NCI-H1105 (cell line): Measurements from ENCODE around the gene NTM.

ENCODE experiments used
- DNase-seq: peaks from one replicate; lab custom pipeline; 2025; lab: John Stamatoyannopoulos, UW

The NTM gene

GRCh38 chr11:131739243-131739882 is 368.9 kb downstream of the NTM start:
- DNase-seq = no peak

- no peak for DNase-seq
Measured at GRCh38 chr11:131744847-131745246, 374.4 kb downstream of the NTM start.

GRCh38 chr11:131745405-131745804 is 375.0 kb downstream of the NTM start:
- DNase-seq = no peak

- no peak for DNase-seq
Measured at GRCh38 chr11:131746201-131746600, 375.8 kb downstream of the NTM start.

- peak; percentile 72 for DNase-seq
Measured at GRCh38 chr11:131748151-131749050, 378.0 kb downstream of the NTM start.

- no peak for DNase-seq
Measured at GRCh38 chr11:131749101-131749500, 378.7 kb downstream of the NTM start.

- no peak for DNase-seq
Measured at GRCh38 chr11:131750152-131750551, 379.7 kb downstream of the NTM start.

- no peak for DNase-seq
Measured at GRCh38 chr11:131750692-131751091, 380.3 kb downstream of the NTM start.

GRCh38 chr11:131754671-131755070 is 384.3 kb downstream of the NTM start:
- no peak for DNase-seq

- no peak for DNase-seq
Measured at GRCh38 chr11:131756479-131757110, 386.2 kb downstream of the NTM start.

- DNase-seq = no peak
Measured at GRCh38 chr11:131758726-131759125, 388.3 kb downstream of the NTM start.

GRCh38 chr11:131759140-131759539 is 388.7 kb downstream of the NTM start:
- DNase-seq = no peak

GRCh38 chr11:131760091-131761061 is 390.0 kb downstream of the NTM start:
- DNase-seq = no peak

- DNase-seq = no peak
Measured at GRCh38 chr11:131762346-131763110, 392.1 kb downstream of the NTM start.

GRCh38 chr11:131763193-131763890 is 392.9 kb downstream of the NTM start:
- no peak for DNase-seq

- no peak for DNase-seq
Measured at GRCh38 chr11:131764126-131764525, 393.7 kb downstream of the NTM start.

- no peak for DNase-seq
Measured at GRCh38 chr11:131764649-131765048, 394.2 kb downstream of the NTM start.

- DNase-seq = no peak
Measured at GRCh38 chr11:131766637-131767036, 396.2 kb downstream of the NTM start.

GRCh38 chr11:131767421-131767820 is 397.0 kb downstream of the NTM start:
- no peak for DNase-seq

GRCh38 chr11:131770801-131771200 is 400.4 kb downstream of the NTM start:
- no peak for DNase-seq
